H1 (cell line): ENCODE data around the gene VPS37D. TPM values are rescaled to one million over a fixed set of nuclear protein-coding genes. Genes with fewer than 3 reads are reported as not detected.

Experiments
- CTCF ChIA-PET: fragments of 300-600 bp; sonication (Branson Sonifier 250); formaldehyde crosslinking; loops from one replicate; lab custom pipeline; 2021; ENCODE audit not compliant: partially characterized antibody; lab: Charles Lee
- POLR2A ChIA-PET: fragments of 300-600 bp; sonication (Branson Sonifier 250); formaldehyde crosslinking; loops from one replicate; lab custom pipeline; 2021; ENCODE audit warnings: inconsistent platforms; ENCODE audit not compliant: partially characterized antibody; lab: Charles Lee
- DNase-seq, 2 experiments: peaks; one replicate each; pipeline versions ENCODE4 v3.0.0 to v3.0.0-alpha.2; 2010 to 2022; ENCODE audit warnings: low spot score in 2 of 2, low read depth in 1 of 2, mixed read lengths in 1 of 2
- FAIRE-seq: peaks from 2 replicates; lab custom pipeline; 2011; peaks lifted over from hg19 to GRCh38; lab: Jason Lieb, UNC
- H2AFZ ChIP-seq: 2 replicates; pipeline ENCODE4 v1.8.1; 2012; ENCODE audit warnings: low read length, inconsistent platforms
- H2AK5ac ChIP-seq: 2 replicates; pipeline ENCODE4 v1.6.1; 2013; ENCODE audit warnings: low read depth, low read length
- H2BK120ac ChIP-seq: replicated peaks from 2 replicates; pipeline ENCODE3; 2013; ENCODE audit warnings: low read depth, low read length, inconsistent platforms
- H2BK12ac ChIP-seq: 2 replicates; pipeline ENCODE4 v1.6.1; 2013; ENCODE audit warnings: low read depth, low read length
- H2BK15ac ChIP-seq: 2 replicates; pipeline ENCODE4 v1.6.1; 2013; ENCODE audit warnings: low read length
- H2BK20ac ChIP-seq: 2 replicates; pipeline ENCODE4 v1.6.1; 2013; ENCODE audit warnings: low read length
- H2BK5ac ChIP-seq: 2 replicates; pipeline ENCODE4 v1.6.1; 2013; ENCODE audit warnings: low read depth, low read length
- H3K14ac ChIP-seq: 2 replicates; pipeline ENCODE4 v1.6.1; 2013; ENCODE audit warnings: inconsistent platforms; ENCODE audit not compliant: insufficient read length
- H3K18ac ChIP-seq: 2 replicates; pipeline ENCODE4 v1.6.1; 2013; ENCODE audit warnings: low read length; ENCODE audit errors: extremely low read depth
- H3K23ac ChIP-seq: 2 replicates; pipeline ENCODE4 v1.6.1; 2013; ENCODE audit warnings: inconsistent platforms; ENCODE audit not compliant: insufficient read length
- H3K23me2 ChIP-seq: 2 replicates; pipeline ENCODE4 v1.6.1; 2013; ENCODE audit warnings: low read depth, low read length
- H3K27ac ChIP-seq: 2 replicates; pipeline ENCODE4 v1.6.1; 2011; ENCODE audit warnings: low read depth, low read length, inconsistent platforms
- H3K27me3 ChIP-seq, 4 experiments: replicated peaks in 1 of 4; 1 replicate in 1 of 4; 2 replicates in 3 of 4; pipeline versions ENCODE4 v1.6.1 to v1.8.1; 2011 to 2013; ENCODE audit warnings: low read length in 3 of 4, mild to moderate bottlenecking in 3 of 4, inconsistent platforms in 2 of 4, mixed read lengths in 2 of 4, moderate library complexity in 1 of 4; ENCODE audit not compliant: control insufficient read depth in 3 of 4, insufficient read depth in 3 of 4; ENCODE audit errors: extremely low read depth in 1 of 4
- H3K36me3 ChIP-seq, 4 experiments: 2 replicates each; pipeline versions ENCODE4 v1.6.1 to v1.8.1; 2011 to 2013; ENCODE audit warnings: mild to moderate bottlenecking in 4 of 4, low read length in 3 of 4, moderate library complexity in 2 of 4, control low read depth in 1 of 4, inconsistent platforms in 1 of 4; ENCODE audit not compliant: insufficient read depth in 4 of 4, control insufficient read depth in 2 of 4
- H3K4ac ChIP-seq: replicated peaks from 2 replicates; pipeline ENCODE3; 2013; ENCODE audit warnings: low read length, low read depth, mixed read lengths, inconsistent platforms; ENCODE audit not compliant: insufficient read length
- H3K4me1 ChIP-seq, 4 experiments: replicated peaks in 1 of 4; 1 replicate in 1 of 4; 2 replicates in 3 of 4; pipeline versions ENCODE4 v1.6.1 to v1.8.1; 2011 to 2013; ENCODE audit warnings: low read length in 3 of 4, inconsistent platforms in 2 of 4, mixed read lengths in 1 of 4; ENCODE audit not compliant: insufficient read depth in 4 of 4, control insufficient read depth in 3 of 4
- H3K4me2 ChIP-seq, 2 experiments: 2 replicates each; pipeline versions ENCODE4 v1.6.1 to v1.8.1; 2011 to 2013; ENCODE audit warnings: low read depth in 2 of 2, low read length in 2 of 2, control low read depth in 1 of 2, inconsistent platforms in 1 of 2, mild to moderate bottlenecking in 1 of 2; ENCODE audit not compliant: insufficient read depth in 1 of 2
- H3K4me3 ChIP-seq, 4 experiments: fragments of 200-600, 300-600 bp in 1 of 4; sonication (generic), shearing (Covaris generic), sonication (Bioruptor Twin) in 1 of 4; 2 replicates each; pipeline versions ENCODE4 v1.5.1 to v1.8.1; 2011 to 2016; ENCODE audit warnings: low read length in 4 of 4, low read depth in 3 of 4, control low read depth in 2 of 4, inconsistent platforms in 2 of 4, mild to moderate bottlenecking in 2 of 4, mixed read lengths in 1 of 4, moderate library complexity in 1 of 4; ENCODE audit not compliant: insufficient read depth in 2 of 4; ENCODE audit errors: extremely low read depth in 1 of 4
- H3K56ac ChIP-seq: replicated peaks from 2 replicates; pipeline ENCODE3; 2013; ENCODE audit warnings: low read depth, mild to moderate bottlenecking, mixed read lengths, low read length, inconsistent platforms; ENCODE audit not compliant: insufficient read length
- H3K79me1 ChIP-seq: 2 replicates; pipeline ENCODE4 v1.6.1; 2013; ENCODE audit warnings: low read depth, low read length, control low read depth
- H3K79me2 ChIP-seq, 2 experiments: 2 replicates each; pipeline versions ENCODE4 v1.6.1 to v1.8.1; 2012 to 2013; ENCODE audit warnings: low read length in 2 of 2, mild to moderate bottlenecking in 2 of 2, inconsistent platforms in 1 of 2; ENCODE audit not compliant: insufficient read depth in 2 of 2, control insufficient read depth in 1 of 2
- H3K9ac ChIP-seq, 4 experiments: replicated peaks in 1 of 4; 1 replicate in 1 of 4; 2 replicates in 3 of 4; pipeline versions ENCODE4 v1.6.1 to v1.8.1; 2011 to 2013; ENCODE audit warnings: low read depth in 3 of 4, low read length in 3 of 4, control low read depth in 2 of 4, mild to moderate bottlenecking in 2 of 4, moderate library complexity in 2 of 4, inconsistent platforms in 1 of 4; ENCODE audit errors: extremely low read depth in 1 of 4
- H3K9me3 ChIP-seq, 2 experiments: 2 replicates each; pipeline versions ENCODE4 v1.6.1 to v1.8.1; 2012 to 2013; ENCODE audit warnings: mild to moderate bottlenecking in 2 of 2, moderate library complexity in 2 of 2, control low read depth in 1 of 2, inconsistent platforms in 1 of 2, low read depth in 1 of 2, low read length in 1 of 2, mixed read lengths in 1 of 2; ENCODE audit not compliant: insufficient read depth in 2 of 2
- H4K20me1 ChIP-seq, 2 experiments: replicated peaks in 1 of 2; 2 replicates each; pipeline versions ENCODE3 to v1.8.1; 2011 to 2013; ENCODE audit warnings: inconsistent platforms in 2 of 2, low read length in 2 of 2, mild to moderate bottlenecking in 1 of 2; ENCODE audit not compliant: insufficient read depth in 2 of 2, control insufficient read depth in 1 of 2
- H4K5ac ChIP-seq: 2 replicates; pipeline ENCODE4 v1.6.1; 2013; ENCODE audit warnings: low read length, low read depth, mixed read lengths, inconsistent platforms; ENCODE audit not compliant: insufficient read length
- H4K8ac ChIP-seq: 2 replicates; pipeline ENCODE4 v1.8.0; 2013; ENCODE audit warnings: mild to moderate bottlenecking, moderate library complexity, low read length, inconsistent platforms; ENCODE audit not compliant: insufficient read depth; ENCODE audit errors: extremely low read depth
- H4K91ac ChIP-seq: replicated peaks from 2 replicates; pipeline ENCODE3; 2013; ENCODE audit warnings: low read length, mixed read lengths, inconsistent platforms; ENCODE audit not compliant: insufficient read length
- GTF2F1 ChIP-seq: IDR thresholded peaks from 2 replicates; pipeline ENCODE4 v1.6.1; 2012; ENCODE audit warnings: low read depth, low read length, improper control_type of control experiment, borderline replicate concordance
- KDM4A ChIP-seq: IDR thresholded peaks from one replicate; pipeline ENCODE4 v1.7.1; 2012; ENCODE audit warnings: low read depth, mild to moderate bottlenecking, moderate library complexity, low read length, inconsistent platforms; ENCODE audit not compliant: severe bottlenecking
- NRF1 ChIP-seq: IDR thresholded peaks from 2 replicates; pipeline ENCODE4 v1.6.1; 2011; ENCODE audit warnings: mild to moderate bottlenecking, low read depth, low read length, improper control_type of control experiment
- RFX5 ChIP-seq: IDR thresholded peaks from 2 replicates; pipeline ENCODE4 v1.6.1; 2011; ENCODE audit warnings: low read depth, low read length, improper control_type of control experiment, borderline replicate concordance
- SP2 ChIP-seq: IDR thresholded peaks from 2 replicates; pipeline ENCODE4 v1.6.1; 2012; ENCODE audit warnings: mild to moderate bottlenecking, low read length, inconsistent platforms
- TBP ChIP-seq: IDR thresholded peaks from 2 replicates; pipeline ENCODE4 v1.6.1; 2011; ENCODE audit warnings: low read depth, low read length, improper control_type of control experiment
- YY1 ChIP-seq: IDR thresholded peaks from 2 replicates; pipeline ENCODE4 v1.6.1; 2011; ENCODE audit warnings: low read depth, mild to moderate bottlenecking, low read length
- WGBS, 2 experiments: shearing (Covaris generic) in 1 of 2; methylation state at CpG; one replicate each; pipeline versions ENCODE4 v1.1.6 to v1.1.7; 2013 to 2015; ENCODE audit warnings: low lambda C conversion rate in 2 of 2, mixed read lengths in 2 of 2, inconsistent platforms in 1 of 2, low coverage in 1 of 2, missing lambda C conversion rate in 1 of 2; ENCODE audit not compliant: insufficient replicate concordance in 2 of 2, insufficient coverage in 1 of 2, insufficient read length in 1 of 2; ENCODE audit errors: extremely low coverage in 1 of 2, missing lambda C conversion rate in 1 of 2; 5-methylcytosine and 5-hydroxymethylcytosine counted together
- polyA plus RNA-seq, 7 experiments: library from polyadenylated mRNA; depleted of rRNA in 3 of 7; stranded (reverse) in 5 of 7; unstranded in 2 of 7; fragments of >200 nt in 5 of 7; fragments of 200-250 nt in 2 of 7; gene quantifications; 1 replicate in 5 of 7; 2 replicates in 1 of 7; 4 replicates in 1 of 7; pipeline versions ENCODE4 v1.2.1 to v1.2.3, GENCODE V29; 2011 to 2013; ENCODE audit warnings: missing spikeins in 2 of 7, mixed read lengths in 2 of 7
- total RNA-seq: library from RNA; stranded (reverse); fragmentation: NEBNext Ultra II Directional; extraction: Animal tissue kit (Norgen Biotek cat#: 25700); gene quantifications from 2 replicates; pipeline ENCODE4 v1.2.1, GENCODE V29; 2021
- TF ChIP-seq, protein P1 (sequence below), 3 experiments: IDR thresholded peaks; 1 replicate in 2 of 3; 2 replicates in 1 of 3; pipeline versions ENCODE4 v1.5.1 to v1.6.1; 2011; ENCODE audit warnings: low read length in 3 of 3, mild to moderate bottlenecking in 3 of 3, inconsistent platforms in 2 of 3, low read depth in 1 of 3, moderate library complexity in 1 of 3; ENCODE audit not compliant: insufficient read depth in 1 of 3; ENCODE audit errors: control extremely low read depth in 1 of 3
- TF ChIP-seq, protein P2 (sequence below): IDR thresholded peaks from 2 replicates; pipeline ENCODE4 v1.6.1; 2012; ENCODE audit warnings: inconsistent platforms

Gene VPS37D
- total and polyA plus RNA-seq, 2 of the 8 experiments (the other 6 are each of a cell fraction or from before 2014, with no cell fraction given) = 3.4 to 5.0 TPM

DNA sequence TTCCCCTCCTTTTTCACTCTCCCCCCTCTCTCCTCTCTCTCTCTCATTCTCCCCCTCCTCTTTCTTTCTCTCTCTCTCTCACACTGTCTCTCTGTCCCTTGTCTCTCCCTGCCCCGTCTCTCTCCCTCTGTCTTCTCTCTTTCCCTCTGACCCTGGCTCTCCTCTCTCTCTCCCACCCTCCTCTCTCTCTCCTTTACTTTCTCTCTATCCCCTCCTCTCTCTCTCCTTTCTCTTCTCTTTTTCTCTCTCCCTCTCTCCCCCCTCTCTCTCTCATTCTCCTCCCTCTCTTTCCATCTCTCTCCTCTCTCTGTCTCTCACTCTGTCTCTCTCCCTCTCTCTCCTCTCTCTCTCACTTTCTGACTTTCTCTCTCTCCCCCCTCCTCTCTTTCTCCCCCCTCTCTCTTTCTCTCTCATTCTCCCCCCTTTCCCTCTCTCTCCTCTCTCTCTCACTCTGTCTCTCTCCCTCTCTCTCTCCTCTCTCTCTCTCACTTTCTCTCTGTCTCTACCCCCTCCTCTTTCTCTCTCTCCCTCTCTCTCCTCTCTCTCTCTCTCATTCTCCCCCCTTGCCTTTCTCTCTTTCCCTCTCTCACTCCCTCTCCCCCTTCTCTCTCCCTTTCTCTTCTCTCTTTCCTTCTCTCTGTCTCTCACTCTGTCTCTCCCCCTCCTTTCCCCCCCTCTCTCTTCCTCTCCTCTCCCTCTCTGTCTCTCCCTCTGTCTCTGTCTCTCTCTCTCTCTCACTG lies 18.9 kb upstream of the VPS37D start:
- no peaks in the 10 kb centered on the region for H3K36me3 ChIP-seq
- no peak overlapping the region for H2AK5ac ChIP-seq
- H4K8ac ChIP-seq = no peak overlapping the region
- H3K79me1 ChIP-seq = no peaks in the 10 kb centered on the region
- peaks cover 0 to 30% (median 25%) of the 10 kb centered on the region in 4 experiments; a peak in 6 of 7 replicates for H3K27me3 ChIP-seq
- H2BK5ac ChIP-seq = no peak overlapping the region
- H4K5ac ChIP-seq = no peak overlapping the region
- FAIRE-seq (no peak), DNase-seq (no peak)
- H2BK15ac ChIP-seq = 0 out of 2 replicates have a peak overlapping the region, but pooled peaks have one; percentile 61
- H3K4me1 ChIP-seq = peaks cover 0 to 14% (median 7%) of the 10 kb centered on the region in 4 experiments; a peak in 6 of 7 replicates
- H3K56ac ChIP-seq = no peak overlapping the region
- WGBS, 2 experiments = 27% methylated on average over 1 of the region's 1 CpG; no CpG with 5 or more reads in 1 of the 2 experiments
- H3K4me3 ChIP-seq = peak overlapping the region in 2 of 4 experiments; percentile 38 to 72; a peak in 3 of 8 replicates
- H2BK120ac ChIP-seq = no peak overlapping the region
- H2BK20ac ChIP-seq = 0 out of 2 replicates have a peak overlapping the region, but pooled peaks have one; percentile 61
- CTCF ChIA-PET = interaction anchor here (1.1 kb wide), 1 partner anchor 28 kb away, joined by 3 read pairs; no protein-coding TSS in a partner anchor
- H3K4me2 ChIP-seq = peak overlapping the region; percentile 46 to 87; a peak in 3 of 4 replicates
- H3K4ac ChIP-seq = no peak overlapping the region
- no peaks in the 10 kb centered on the region for H3K9me3 ChIP-seq
- H3K79me2 ChIP-seq = no peaks in the 10 kb centered on the region
- POLR2A ChIA-PET = no interaction called here
- no peak overlapping the region; the same call in 1 of the 2 replicates for H3K18ac ChIP-seq
- H3K27ac ChIP-seq = no peak overlapping the region
- H4K91ac ChIP-seq = no peak overlapping the region
- no peaks in the 10 kb centered on the region for H4K20me1 ChIP-seq
- 0 out of 2 replicates have a peak overlapping the region, but pooled peaks have one; percentile 7 for H2AFZ ChIP-seq
- 0 out of 2 replicates have a peak overlapping the region, but pooled peaks have one; percentile 39 for H2BK12ac ChIP-seq
- H3K9ac ChIP-seq = no peak overlapping the region
- peaks cover 8% of the 10 kb centered on the region; the same call in 1 of the 2 replicates for H3K23me2 ChIP-seq
- H3K23ac ChIP-seq = no peak overlapping the region
- no peak overlapping the region for H3K14ac ChIP-seq
- TF ChIP-seq GTF2F1 = no peak
- TF ChIP-seq SP2 = no peak
- no peak for TF ChIP-seq KDM4A
- no peak for TF ChIP-seq RFX5
- TF ChIP-seq, protein P1, sequence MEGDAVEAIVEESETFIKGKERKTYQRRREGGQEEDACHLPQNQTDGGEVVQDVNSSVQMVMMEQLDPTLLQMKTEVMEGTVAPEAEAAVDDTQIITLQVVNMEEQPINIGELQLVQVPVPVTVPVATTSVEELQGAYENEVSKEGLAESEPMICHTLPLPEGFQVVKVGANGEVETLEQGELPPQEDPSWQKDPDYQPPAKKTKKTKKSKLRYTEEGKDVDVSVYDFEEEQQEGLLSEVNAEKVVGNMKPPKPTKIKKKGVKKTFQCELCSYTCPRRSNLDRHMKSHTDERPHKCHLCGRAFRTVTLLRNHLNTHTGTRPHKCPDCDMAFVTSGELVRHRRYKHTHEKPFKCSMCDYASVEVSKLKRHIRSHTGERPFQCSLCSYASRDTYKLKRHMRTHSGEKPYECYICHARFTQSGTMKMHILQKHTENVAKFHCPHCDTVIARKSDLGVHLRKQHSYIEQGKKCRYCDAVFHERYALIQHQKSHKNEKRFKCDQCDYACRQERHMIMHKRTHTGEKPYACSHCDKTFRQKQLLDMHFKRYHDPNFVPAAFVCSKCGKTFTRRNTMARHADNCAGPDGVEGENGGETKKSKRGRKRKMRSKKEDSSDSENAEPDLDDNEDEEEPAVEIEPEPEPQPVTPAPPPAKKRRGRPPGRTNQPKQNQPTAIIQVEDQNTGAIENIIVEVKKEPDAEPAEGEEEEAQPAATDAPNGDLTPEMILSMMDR (IDR thresholded peaks at IDR 0.05; ENCODE audit: control extremely low read depth in 1 of 3, insufficient read depth in 1 of 3, low read depth in 1 of 3, low read length in 3 of 3) = no peak
- TF ChIP-seq YY1 = no peak
- no peak for TF ChIP-seq TBP
- TF ChIP-seq, protein P2, sequence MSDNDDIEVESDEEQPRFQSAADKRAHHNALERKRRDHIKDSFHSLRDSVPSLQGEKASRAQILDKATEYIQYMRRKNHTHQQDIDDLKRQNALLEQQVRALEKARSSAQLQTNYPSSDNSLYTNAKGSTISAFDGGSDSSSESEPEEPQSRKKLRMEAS = no peak
- TF ChIP-seq NRF1 = no peak
